T-cell (primary cell): ENCODE results near the gene ZNF491. TPM values are rescaled to one million over a fixed set of nuclear protein-coding genes. Genes with fewer than 3 reads are reported as not detected.
A peak's percentile ranks its signal among the peaks of the same experiment; 100 is the strongest.
"Not testable (repeated sequence)": the region's sequence is repeated elsewhere in the genome, so short reads cannot be mapped to it uniquely, and the experiment has no call there.

Source experiments
- ATAC-seq, 4 experiments: fragments of 200-7000 bp in 3 of 4; fragments of 150-1000 bp in 1 of 4; cut with Tn5 transposase; replicated peaks in 1 of 4; 1 replicate in 3 of 4; 2 replicates in 1 of 4; pipeline ENCODE4 v1.10.0; 2021; ENCODE audit warnings: moderate library complexity in 3 of 4, mild to moderate bottlenecking in 2 of 4, moderate number of reproducible peaks in 1 of 4
- CTCF ChIA-PET, 2 donors: fragments of 300-600 bp; sonication (Branson Sonifier 250); formaldehyde crosslinking; loops; one replicate each; lab custom pipeline; 2022; ENCODE audit warnings: antibody characterized with exemption in 2 of 2; lab: Charles Lee
- POLR2A ChIA-PET, 2 donors: fragments of 300-600 bp; sonication (Branson Sonifier 250); formaldehyde crosslinking; loops; one replicate each; lab custom pipeline; 2022; ENCODE audit warnings: antibody characterized with exemption in 2 of 2; lab: Charles Lee
- DNase-seq, 35 experiments: peaks; one replicate each; pipeline versions ENCODE4 v3.0.0 to v3.0.0-alpha.2; 2013 to 2023
- H3K27ac ChIP-seq: one replicate; pipeline ENCODE4 v1.5.1; 2013; ENCODE audit warnings: low read length
- H3K27me3 ChIP-seq, 2 experiments: replicated peaks in 1 of 2; 1 replicate in 1 of 2; 2 replicates in 1 of 2; pipeline versions ENCODE4 v1.6.1 to v1.7.0; 2013; ENCODE audit warnings: low read length in 1 of 2, mixed read lengths in 1 of 2; ENCODE audit not compliant: control insufficient read depth in 2 of 2, insufficient read depth in 2 of 2; ENCODE audit errors: extremely low read depth in 1 of 2
- H3K36me3 ChIP-seq, 2 donors: 1 replicate in 1 of 2; 2 replicates in 1 of 2; pipeline versions ENCODE4 v1.6.1 to v1.7.0; 2013; ENCODE audit warnings: low read length in 1 of 2; ENCODE audit not compliant: control insufficient read depth in 2 of 2, insufficient read depth in 1 of 2; ENCODE audit errors: extremely low read depth in 1 of 2
- H3K4me1 ChIP-seq, 2 experiments: 1 replicate in 1 of 2; 2 replicates in 1 of 2; pipeline versions ENCODE4 v1.6.1 to v1.7.0; 2013; ENCODE audit warnings: low read length in 2 of 2, mixed read lengths in 1 of 2; ENCODE audit not compliant: insufficient read depth in 2 of 2, control insufficient read depth in 1 of 2; ENCODE audit errors: extremely low read depth in 1 of 2
- H3K4me3 ChIP-seq, 2 donors: 1 replicate in 1 of 2; 2 replicates in 1 of 2; pipeline versions ENCODE4 v1.5.1 to v1.7.0; 2013; ENCODE audit warnings: mild to moderate bottlenecking in 2 of 2, low read length in 1 of 2, moderate library complexity in 1 of 2; ENCODE audit not compliant: control insufficient read depth in 1 of 2; ENCODE audit errors: extremely low read depth in 1 of 2
- H3K9me3 ChIP-seq: 2 replicates; pipeline ENCODE4 v1.7.0; 2013
- H3K27ac Mint-ChIP-seq, 2 donors: one replicate each; pipeline ENCODE4 v1.8.0; 2020 to 2021; ENCODE audit warnings: mild to moderate bottlenecking in 2 of 2, mixed read lengths in 2 of 2
- H3K27me3 Mint-ChIP-seq, 2 donors: one replicate each; pipeline ENCODE4 v1.8.0; 2021 to 2022; ENCODE audit warnings: mixed read lengths in 2 of 2
- H3K36me3 Mint-ChIP-seq: one replicate; pipeline ENCODE4 v1.8.0; 2021; ENCODE audit warnings: mixed read lengths
- H3K4me1 Mint-ChIP-seq, 3 donors: one replicate each; pipeline ENCODE4 v1.8.0; 2020 to 2022; ENCODE audit warnings: mixed read lengths in 3 of 3, mild to moderate bottlenecking in 1 of 3
- H3K4me3 Mint-ChIP-seq, 3 donors: one replicate each; pipeline ENCODE4 v1.8.0; 2020 to 2022; ENCODE audit warnings: mild to moderate bottlenecking in 3 of 3, mixed read lengths in 3 of 3, moderate library complexity in 3 of 3
- H3K9me3 Mint-ChIP-seq, 3 donors: one replicate each; pipeline ENCODE4 v1.8.0; 2020 to 2022; ENCODE audit warnings: mixed read lengths in 3 of 3
- WGBS: methylation state at CpG from one replicate; pipeline ENCODE4 v1.1.5; 2013; ENCODE audit warnings: missing lambda C conversion rate; ENCODE audit not compliant: insufficient coverage; 5-methylcytosine and 5-hydroxymethylcytosine counted together
- total RNA-seq, 35 experiments: library from RNA in 6 of 35; stranded (reverse) in 6 of 35; fragments of 120-200 nt in 1 of 35; gene quantifications; one replicate each; pipeline versions ENCODE4 v1.2.1 to v1.2.4 and lab custom pipeline; 2013 to 2026

ZNF491 gene
- total RNA-seq, 5 donors from 2014 or later (not counting 1 experiment from before 2014, with no cell fraction given): 0.77 to 3.5 (median 2.3) TPM

DNA sequence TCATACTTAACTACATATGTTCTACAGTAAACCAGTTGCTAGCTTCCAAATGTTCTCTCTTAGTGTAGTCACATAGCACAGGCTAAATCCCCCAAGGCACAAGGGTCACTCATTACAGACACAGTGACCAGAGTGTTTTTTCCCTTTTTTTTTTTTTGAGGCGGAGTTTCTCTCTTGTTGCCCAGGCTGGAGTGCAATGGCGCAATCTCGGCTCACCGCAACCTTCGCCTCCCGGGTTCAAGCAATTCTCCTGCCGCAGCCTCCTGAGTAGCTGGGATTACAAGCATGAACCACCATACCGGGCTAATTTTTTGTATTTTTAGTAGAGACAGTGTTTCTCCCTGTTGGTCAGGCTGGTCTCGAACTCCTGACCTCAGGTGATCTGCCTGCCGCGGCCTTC is 21.7 kb upstream of the ZNF491 start:
- H3K9me3 ChIP-seq: peaks cover 29% of the 10 kb centered on the region
- POLR2A ChIA-PET: not testable (repeated sequence)

DNA sequence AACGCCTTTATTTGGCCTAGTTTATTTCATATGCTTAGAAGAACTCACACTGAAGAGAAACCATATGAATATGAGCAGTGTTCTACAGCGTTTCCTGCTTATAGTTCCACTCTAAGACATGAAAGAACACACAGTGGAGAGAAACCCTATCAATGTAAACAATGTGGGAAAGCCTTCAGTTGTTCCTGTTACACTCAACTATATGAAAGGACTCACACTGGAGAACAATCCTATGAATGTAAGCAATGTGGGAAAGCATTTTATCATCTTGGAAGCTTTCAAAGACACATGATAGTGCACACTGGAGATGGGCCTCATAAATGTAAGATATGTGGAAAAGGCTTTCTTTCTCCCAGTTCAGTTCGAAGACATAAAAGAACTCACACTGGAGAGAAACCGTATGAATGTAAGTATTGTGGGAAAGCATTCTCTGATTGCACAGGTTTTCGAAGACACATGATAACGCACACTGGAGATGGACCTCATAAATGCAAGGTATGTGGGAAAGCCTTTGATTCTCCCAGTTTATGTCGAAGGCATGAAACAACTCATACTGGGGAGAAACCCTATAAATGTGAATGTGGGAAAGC is 17.8 kb upstream of the ZNF491 start:
- Histone ChIP-seq H3K9me3 (peaks cover 26% of the 10 kb centered on the region), H3K27ac (no peak overlapping the region), H3K27me3 (no peaks in the 10 kb centered on the region), H3K4me1 (no peaks in the 10 kb centered on the region), H3K36me3 (peaks cover 13 to 43% of the 10 kb centered on the region in 2 donors), H3K4me3 (peak overlapping the region in 1 of 2 donors; percentile 12)
- H3K36me3 Mint-ChIP-seq: peaks cover 79% of the 10 kb centered on the region
- no peaks in the 10 kb centered on the region for H3K27me3 Mint-ChIP-seq
- CTCF ChIA-PET: no interaction called here
- WGBS: no CpG with 5 or more reads among the region's 7 CpGs
- POLR2A ChIA-PET: no interaction called here
- DNase-seq (no peak), ATAC-seq (no peak)
- no peak overlapping the region for H3K27ac Mint-ChIP-seq
- H3K4me1 Mint-ChIP-seq: no peaks in the 10 kb centered on the region
- peak overlapping the region in 1 of 3 donors; percentile 9 for H3K4me3 Mint-ChIP-seq
- H3K9me3 Mint-ChIP-seq: peaks cover 13 to 54% (median 51%) of the 10 kb centered on the region in 3 donors

More for the DNA sequence above, 21.7 kb upstream of the ZNF491 start:
- DNase-seq, H3K4me1 Mint-ChIP-seq, H3K4me1 ChIP-seq, H3K27me3 ChIP-seq, H3K4me3 ChIP-seq, H3K27me3 Mint-ChIP-seq, CTCF ChIA-PET, H3K27ac Mint-ChIP-seq, H3K27ac ChIP-seq, H3K4me3 Mint-ChIP-seq, ATAC-seq: not testable (repeated sequence)
- H3K36me3 Mint-ChIP-seq: peaks cover 84% of the 10 kb centered on the region
- WGBS: 100% methylated on average over 5 of the region's 11 CpGs
- peaks cover 9 to 62% (median 60%) of the 10 kb centered on the region in 3 donors for H3K9me3 Mint-ChIP-seq
- H3K36me3 ChIP-seq: peaks cover 13 to 43% of the 10 kb centered on the region in 2 donors

DNA sequence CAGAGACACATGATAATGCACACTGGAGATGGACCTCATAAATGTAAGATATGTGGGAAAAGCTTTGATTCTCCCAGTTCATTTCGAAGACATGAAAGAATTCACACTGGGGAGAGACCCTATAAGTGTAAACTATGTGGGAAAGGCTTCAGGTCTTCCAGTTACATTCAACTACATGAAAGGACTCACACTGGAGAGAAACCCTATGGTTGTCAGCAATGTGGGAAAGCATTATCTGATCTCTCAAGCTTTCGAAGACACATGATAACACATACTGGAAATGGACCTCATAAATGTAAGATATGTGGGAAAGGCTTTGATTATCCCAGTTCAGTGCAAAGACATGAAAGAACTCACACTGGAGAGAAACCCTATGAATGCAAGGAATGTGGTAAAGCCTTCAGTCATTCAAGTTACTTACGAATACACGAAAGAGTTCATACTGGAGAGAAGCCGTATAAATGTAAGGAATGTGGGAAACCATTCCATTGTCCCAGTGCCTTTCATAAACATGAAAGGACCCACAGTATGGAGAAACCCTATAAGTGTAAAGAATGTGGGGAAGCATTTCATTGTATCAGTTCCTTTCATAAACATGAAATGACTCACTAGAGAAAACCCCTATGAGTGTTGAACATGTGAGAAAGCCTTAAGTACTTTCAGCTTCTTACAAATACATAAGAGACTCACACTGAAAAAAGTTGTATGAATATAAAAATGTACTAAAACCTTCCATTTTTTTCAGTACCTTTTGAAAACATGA is 16.8 kb upstream of the ZNF491 start:
- H3K27ac Mint-ChIP-seq: no peak overlapping the region
- H3K27me3 ChIP-seq: no peaks in the 10 kb centered on the region
- ChIA-PET CTCF (no interaction called here), POLR2A (no interaction called here)
- no peak overlapping the region for H3K4me3 ChIP-seq
- DNase-seq (no peak), ATAC-seq (no peak)
- H3K9me3 ChIP-seq: peaks cover 26% of the 10 kb centered on the region
- H3K4me3 Mint-ChIP-seq: no peak overlapping the region
- peaks cover 74% of the 10 kb centered on the region for H3K36me3 Mint-ChIP-seq
- no peaks in the 10 kb centered on the region for H3K4me1 Mint-ChIP-seq
- no CpG with 5 or more reads among the region's 5 CpGs for WGBS
- no peaks in the 10 kb centered on the region for H3K4me1 ChIP-seq
- H3K9me3 Mint-ChIP-seq: peaks cover 13 to 50% (median 49%) of the 10 kb centered on the region in 3 donors
- H3K27ac ChIP-seq: no peak overlapping the region
- H3K27me3 Mint-ChIP-seq: no peaks in the 10 kb centered on the region
- peaks cover 13 to 43% of the 10 kb centered on the region in 2 donors for H3K36me3 ChIP-seq

DNA sequence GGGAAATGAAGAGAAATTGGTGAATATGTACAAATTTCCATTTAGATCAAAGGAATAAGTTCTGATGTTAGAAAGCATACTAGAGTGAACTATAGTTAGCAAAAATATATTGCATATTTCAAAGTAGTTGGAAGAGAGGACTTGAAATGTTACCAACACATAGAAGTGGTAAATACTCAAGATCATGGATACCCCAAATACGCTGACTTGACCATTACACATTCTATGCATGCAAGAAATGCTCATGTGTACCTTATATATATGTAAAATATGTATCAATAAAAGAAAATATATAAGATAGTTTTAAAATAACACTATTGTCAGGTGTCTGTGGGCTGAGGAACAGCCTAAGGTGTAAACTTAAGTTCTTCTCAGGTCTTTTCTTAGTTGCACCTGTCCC is 14.6 kb upstream of the ZNF491 start:
- WGBS: no CpG with 5 or more reads among the region's 1 CpG
- ATAC-seq: no peak
- H3K36me3 Mint-ChIP-seq: peaks cover 51% of the 10 kb centered on the region

DNA sequence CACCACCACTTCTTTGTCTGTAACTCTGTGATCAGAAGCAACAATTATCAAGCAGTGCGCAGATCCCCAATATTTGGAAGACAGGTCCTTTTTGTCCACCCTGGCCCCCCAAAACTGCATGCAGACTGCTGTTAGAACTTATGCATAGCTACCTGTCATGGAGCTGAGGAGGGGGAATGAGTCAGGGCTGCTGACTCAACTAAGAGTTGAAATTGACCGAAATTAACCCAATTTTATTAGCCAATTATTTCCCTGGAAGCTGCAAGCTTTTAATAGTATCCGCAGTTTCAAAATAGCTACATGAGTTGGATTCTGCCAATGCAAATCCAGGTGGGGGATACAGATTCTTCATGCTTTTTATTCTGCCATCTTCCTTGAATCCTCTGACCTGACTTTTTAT is 14.0 kb upstream of the ZNF491 start:
- ChIA-PET POLR2A (no interaction called here), CTCF (no interaction called here)
- Mint-ChIP-seq H3K27me3 (no peaks in the 10 kb centered on the region), H3K4me1 (no peaks in the 10 kb centered on the region), H3K27ac (no peak overlapping the region), H3K9me3 (peaks cover 13 to 61% (median 43%) of the 10 kb centered on the region in 3 donors), H3K36me3 (peaks cover 45% of the 10 kb centered on the region), H3K4me3 (no peak overlapping the region)
- H3K4me1 ChIP-seq: no peaks in the 10 kb centered on the region
- ATAC-seq (no peak), DNase-seq (no peak)
- H3K27ac ChIP-seq: no peak overlapping the region
- no CpG with 5 or more reads among the region's 3 CpGs for WGBS
- H3K4me3 ChIP-seq: no peak overlapping the region
- peaks cover 30% of the 10 kb centered on the region for H3K9me3 ChIP-seq
- no peaks in the 10 kb centered on the region for H3K27me3 ChIP-seq
- H3K36me3 ChIP-seq: peaks cover 7 to 20% of the 10 kb centered on the region in 2 donors

More for the DNA sequence above, 14.6 kb upstream of the ZNF491 start:
- no peak for DNase-seq
- peaks cover 28% of the 10 kb centered on the region for H3K9me3 ChIP-seq
- H3K36me3 ChIP-seq: peaks cover 13 to 26% of the 10 kb centered on the region in 2 donors
- no peak overlapping the region for H3K27ac ChIP-seq
- Mint-ChIP-seq H3K4me3 (no peak overlapping the region), H3K27ac (no peak overlapping the region), H3K9me3 (peaks cover 13 to 56% (median 43%) of the 10 kb centered on the region in 3 donors), H3K4me1 (no peaks in the 10 kb centered on the region), H3K27me3 (no peaks in the 10 kb centered on the region)
- ChIA-PET CTCF (no interaction called here), POLR2A (no interaction called here)
- H3K4me3 ChIP-seq: no peak overlapping the region
- no peaks in the 10 kb centered on the region for H3K4me1 ChIP-seq
- H3K27me3 ChIP-seq: no peaks in the 10 kb centered on the region

DNA sequence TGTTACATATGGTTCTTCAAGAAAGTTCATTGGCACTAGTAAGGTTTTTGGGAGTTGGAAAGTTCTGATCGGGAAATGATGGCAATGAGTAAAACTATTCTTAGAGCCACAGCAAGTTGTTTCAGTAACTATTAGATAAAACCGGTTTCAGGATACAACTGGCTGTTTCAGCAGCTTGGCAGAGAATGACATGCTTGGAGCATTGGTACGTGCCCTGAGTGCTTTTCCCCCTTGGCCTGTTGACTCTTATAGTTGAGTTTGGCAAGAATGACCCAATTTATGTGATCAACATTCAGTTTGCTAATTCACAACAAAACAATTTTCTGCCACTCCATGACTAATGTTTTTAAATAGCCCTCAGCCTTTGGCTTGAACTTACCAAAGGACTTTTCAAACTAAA is 10.8 kb upstream of the ZNF491 start:
- ChIA-PET POLR2A (no interaction called here), CTCF (no interaction called here)
- H3K27me3 Mint-ChIP-seq: no peaks in the 10 kb centered on the region
- Histone ChIP-seq H3K36me3 (no peaks in the 10 kb centered on the region), H3K27ac (no peak overlapping the region), H3K4me3 (no peak overlapping the region), H3K4me1 (no peaks in the 10 kb centered on the region), H3K27me3 (no peaks in the 10 kb centered on the region), H3K9me3 (peaks cover 8% of the 10 kb centered on the region)
- peaks cover 19 to 67% (median 37%) of the 10 kb centered on the region in 3 donors for H3K9me3 Mint-ChIP-seq
- no peak overlapping the region for H3K4me3 Mint-ChIP-seq
- WGBS: 50% methylated on average over 1 of the region's 3 CpGs
- DNase-seq (no peak), ATAC-seq (no peak)
- no peaks in the 10 kb centered on the region for H3K4me1 Mint-ChIP-seq
- H3K27ac Mint-ChIP-seq: no peak overlapping the region
- peaks cover 21% of the 10 kb centered on the region for H3K36me3 Mint-ChIP-seq
